Amniotic epithelial cell (primary cell): ENCODE data around the gene FCRL1.

Experiments
- DNase-seq: peaks from one replicate; pipeline ENCODE4 v3.0.0-alpha.2; 2010; ENCODE audit warnings: low read depth

FCRL1 gene

GRCh38 chr1:157819896-157820295 lies at the start of gene FCRL1:
TSS of gene FCRL1 (minus strand) at chr1:157820120. CDS start at chr1:157820037, 83 bp downstream.
- DNase-seq: no peak

GRCh38 chr1:157868654-157869053 lies 48.7 kb upstream of the FCRL1 start:
- no peak for DNase-seq

GRCh38 chr1:157862114-157863070 lies 42.5 kb upstream of the FCRL1 start:
- no peak for DNase-seq

- DNase-seq: no peak
Measured at GRCh38 chr1:157856538-157856937, 36.6 kb upstream of the FCRL1 start.

GRCh38 chr1:157852476-157852875 lies 32.6 kb upstream of the FCRL1 start:
- peak; percentile 80 for DNase-seq

GRCh38 chr1:157849229-157849875 lies 29.4 kb upstream of the FCRL1 start:
- no peak for DNase-seq

GRCh38 chr1:157844089-157844830 lies 24.3 kb upstream of the FCRL1 start:
- DNase-seq: no peak

- DNase-seq: no peak
Measured at GRCh38 chr1:157842939-157843338, 23.0 kb upstream of the FCRL1 start.

GRCh38 chr1:157841708-157842107 lies 21.8 kb upstream of the FCRL1 start, which contains the start of gene CD5L:
TSS of gene CD5L (minus strand) at chr1:157841808. CDS start at chr1:157841701, 107 bp downstream.
- no peak for DNase-seq

GRCh38 chr1:157838966-157839365 lies 19.0 kb upstream of the FCRL1 start:
- DNase-seq: no peak

GRCh38 chr1:157834430-157834829 lies 14.5 kb upstream of the FCRL1 start:
- DNase-seq: no peak

- DNase-seq: no peak
Measured at GRCh38 chr1:157833145-157833544, 13.2 kb upstream of the FCRL1 start.

- peak; percentile 78 for DNase-seq
Measured at GRCh38 chr1:157831968-157832626, 12.2 kb upstream of the FCRL1 start.

GRCh38 chr1:157830887-157831286 lies 11.0 kb upstream of the FCRL1 start:
- DNase-seq: no peak

- DNase-seq: no peak
Measured at GRCh38 chr1:157829711-157830110, 9.8 kb upstream of the FCRL1 start.

- no peak for DNase-seq
Measured at GRCh38 chr1:157829210-157829609, 9.3 kb upstream of the FCRL1 start.

- no peak for DNase-seq
Measured at GRCh38 chr1:157820299-157820698, 379 bp upstream of the FCRL1 start.

- no peak for DNase-seq
Measured at GRCh38 chr1:157819215-157819614, 705 bp downstream of the FCRL1 start.

- no peak for DNase-seq
Measured at GRCh38 chr1:157813269-157813668, 6.7 kb downstream of the FCRL1 start.

- DNase-seq: no peak
Measured at GRCh38 chr1:157806431-157807149, 13.3 kb downstream of the FCRL1 start.

GRCh38 chr1:157803851-157804250 lies 16.1 kb downstream of the FCRL1 start:
- no peak for DNase-seq
